SH-SY5Y (cell line): ENCODE results near the gene IKZF4.

ENCODE experiments used
- GATA2 ChIP-seq: IDR thresholded peaks from 2 replicates; pipeline ENCODE4 v1.6.1; 2011; ENCODE audit warnings: mild to moderate bottlenecking, low read depth, low read length
- GATA3 ChIP-seq: IDR thresholded peaks from 2 replicates; pipeline ENCODE4 v1.6.1; 2011; ENCODE audit warnings: low read depth, mild to moderate bottlenecking, low read length, moderate library complexity

DNA sequence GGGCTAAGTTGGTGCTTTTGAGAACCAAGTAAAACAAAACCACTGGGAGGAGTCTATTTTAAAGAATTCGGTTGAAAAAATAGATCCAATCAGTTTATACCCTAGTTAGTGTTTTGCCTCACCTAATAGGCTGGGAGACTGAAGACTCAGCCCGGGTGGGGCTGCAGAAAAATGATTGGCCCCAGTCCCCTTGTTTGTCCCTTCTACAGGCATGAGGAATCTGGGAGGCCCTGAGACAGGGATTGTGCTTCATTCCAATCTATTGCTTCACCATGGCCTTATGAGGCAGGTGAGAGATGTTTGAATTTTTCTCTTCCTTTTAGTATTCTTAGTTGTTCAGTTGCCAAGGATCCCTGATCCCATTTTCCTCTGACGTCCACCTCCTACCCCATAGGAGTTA, 48.8 kb upstream of the IKZF4 start:
- no peak for TF ChIP-seq GATA3
- TF ChIP-seq GATA2 = no peak
